HG03159 (cell line): ENCODE measurements around the gene TIRAP.

Experiments
- ATAC-seq: cut with Tn5 transposase; IDR thresholded peaks from one replicate; pipeline ENCODE4 v1.9.1; 2021; ENCODE audit warnings: mild to moderate bottlenecking, moderate library complexity; ENCODE audit not compliant: unreplicated experiment

Gene TIRAP

GRCh38 chr11:126318574-126319373 is 35.9 kb downstream of the TIRAP start:
- ATAC-seq, result peak; percentile 76

GRCh38 chr11:126319374-126319740 is 36.5 kb downstream of the TIRAP start:
- no peak for ATAC-seq

GRCh38 chr11:126322996-126323395 is 40.1 kb downstream of the TIRAP start:
- no peak for ATAC-seq

- no peak for ATAC-seq
These were observed 44.5 kb downstream of the TIRAP start for GRCh38 chr11:126327281-126328000.

- no peak for ATAC-seq
These were observed 45.1 kb downstream of the TIRAP start for GRCh38 chr11:126328001-126328390.

- ATAC-seq, result no peak
These were observed 45.6 kb downstream of the TIRAP start for GRCh38 chr11:126328444-126328843.

GRCh38 chr11:126328938-126329643 is 46.2 kb downstream of the TIRAP start:
- ATAC-seq, result no peak

- no peak for ATAC-seq
These were observed 46.8 kb downstream of the TIRAP start for GRCh38 chr11:126329644-126330211.

GRCh38 chr11:126331286-126331685 is 48.4 kb downstream of the TIRAP start:
- ATAC-seq, result no peak

- ATAC-seq, result no peak
These were observed 49.4 kb downstream of the TIRAP start for GRCh38 chr11:126332221-126332711.

GRCh38 chr11:126333142-126333541 is 50.2 kb downstream of the TIRAP start:
- no peak for ATAC-seq

- ATAC-seq, result no peak
These were observed 52.0 kb downstream of the TIRAP start for GRCh38 chr11:126334659-126335462.

GRCh38 chr11:126335463-126335760 is 52.5 kb downstream of the TIRAP start:
- ATAC-seq, result no peak

- ATAC-seq, result no peak
These were observed 53.2 kb downstream of the TIRAP start for GRCh38 chr11:126336138-126336541.

GRCh38 chr11:126336671-126337101 is 53.8 kb downstream of the TIRAP start:
- ATAC-seq, result no peak

- no peak for ATAC-seq
These were observed 54.2 kb downstream of the TIRAP start for GRCh38 chr11:126337126-126337473.

- ATAC-seq, result no peak
These were observed 54.8 kb downstream of the TIRAP start for GRCh38 chr11:126337474-126338241.

- ATAC-seq, result no peak
These were observed 55.6 kb downstream of the TIRAP start for GRCh38 chr11:126338346-126339055.
